Pancreas (tissue), 10 donors: ENCODE results near the gene ABLIM2. TPM values are rescaled to one million over a fixed set of nuclear protein-coding genes. Genes with fewer than 3 reads are reported as not detected.
A peak's percentile ranks its signal among the peaks of the same experiment; 100 is the strongest.

Source experiments
- ATAC-seq, 4 donors: fragments of 200-7000 bp; cut with Tn5 transposase; one replicate each; pipeline versions ENCODE4 v1.8.0 to v1.9.1; 2020; ENCODE audit warnings: mild to moderate bottlenecking in 4 of 4, moderate library complexity in 4 of 4
- DNase-seq, 6 donors: peaks; one replicate each; pipeline ENCODE4 v3.0.0-alpha.2; 2020
- FAIRE-seq: peaks from 2 replicates; lab custom pipeline; 2012; peaks lifted over from hg19 to GRCh38; lab: Jason Lieb, UNC
- H3K27ac ChIP-seq, 4 donors: fragments of 200-600 bp; sonication (generic); 1 replicate in 3 of 4; 2 replicates in 1 of 4; pipeline versions ENCODE4 v1.5.0 to v1.8.0; 2020
- H3K27me3 ChIP-seq, 4 donors: fragments of 200-600 bp; one replicate each; pipeline ENCODE4 v1.8.0; 2021
- H3K36me3 ChIP-seq, 3 donors: fragments of 200-600 bp; sonication (generic) in 1 of 3; one replicate each; pipeline versions ENCODE4 v1.5.0 to v1.8.0; 2020 to 2021
- H3K4me1 ChIP-seq, 3 donors: fragments of 200-600 bp; one replicate each; pipeline ENCODE4 v1.8.0; 2021
- H3K4me3 ChIP-seq, 4 donors: fragments of 200-600 bp; sonication (generic) in 2 of 4; one replicate each; pipeline versions ENCODE4 v1.5.0 to v1.8.0; 2020 to 2021
- H3K9me3 ChIP-seq, 4 donors: fragments of 200-600 bp; one replicate each; pipeline ENCODE4 v1.8.0; 2021
- WGBS, 2 donors: extraction: QIAGEN DNeasy Blood & Tissue Kit; methylation state at CpG; one replicate each; pipeline ENCODE4 v1.1.7; 2013; 5-methylcytosine and 5-hydroxymethylcytosine counted together
- intact Hi-C, 3 donors: fragments of 100-400 bp; cut with DNase I; formaldehyde crosslinking; loops; one replicate each; pipeline versions ENCODE4 v1.11.1 to v1.14.2; 2022
- polyA plus RNA-seq, 2 donors: library from polyadenylated mRNA; stranded (reverse); fragments of 200-250 nt; gene quantifications; one replicate each; pipeline ENCODE4 v1.2.3, GENCODE V29; 2013
- total RNA-seq, 6 donors: library from RNA; stranded (reverse); fragmentation: NEBNext Ultra II Directional in 4 of 6; extraction: Animal tissue kit (Norgen Biotek cat#: 25700) in 4 of 6; gene quantifications; one replicate each; pipeline versions ENCODE4 v1.2.1 to v1.2.4, GENCODE V29; 2021 to 2023
- TF ChIP-seq, protein P1 (sequence below), 4 donors: fragments of 200-600 bp; sonication (generic) in 3 of 4; IDR thresholded peaks; one replicate each; pipeline versions ENCODE4 v1.5.0 to v1.8.0; 2021; ENCODE audit warnings: antibody characterized with exemption in 4 of 4
- donor health status: healthy with polysubstance abuse.
- donor health status: DM: no; HTN: no; CAD: no; lungs with moderate emphysema.
- donor health status: DM: no; HTN: no; CAD: no.
- donor health status: control.
- donor health status: control.
- donor health status: Bipolar disorder and iron deficiency.
- donor health status: DM: yes; HTN: yes; CAD: no.
- donor health status: DM: no; HTN: no; CAD: no.
- donor health status: DM: no; HTN: no; CAD: no.
- donor health status: DM: yes; HTN: yes; CAD: no.

Gene ABLIM2
- total and polyA plus RNA-seq, 8 donors = 4.3 to 13.1 (median 6.6) TPM

DNA sequence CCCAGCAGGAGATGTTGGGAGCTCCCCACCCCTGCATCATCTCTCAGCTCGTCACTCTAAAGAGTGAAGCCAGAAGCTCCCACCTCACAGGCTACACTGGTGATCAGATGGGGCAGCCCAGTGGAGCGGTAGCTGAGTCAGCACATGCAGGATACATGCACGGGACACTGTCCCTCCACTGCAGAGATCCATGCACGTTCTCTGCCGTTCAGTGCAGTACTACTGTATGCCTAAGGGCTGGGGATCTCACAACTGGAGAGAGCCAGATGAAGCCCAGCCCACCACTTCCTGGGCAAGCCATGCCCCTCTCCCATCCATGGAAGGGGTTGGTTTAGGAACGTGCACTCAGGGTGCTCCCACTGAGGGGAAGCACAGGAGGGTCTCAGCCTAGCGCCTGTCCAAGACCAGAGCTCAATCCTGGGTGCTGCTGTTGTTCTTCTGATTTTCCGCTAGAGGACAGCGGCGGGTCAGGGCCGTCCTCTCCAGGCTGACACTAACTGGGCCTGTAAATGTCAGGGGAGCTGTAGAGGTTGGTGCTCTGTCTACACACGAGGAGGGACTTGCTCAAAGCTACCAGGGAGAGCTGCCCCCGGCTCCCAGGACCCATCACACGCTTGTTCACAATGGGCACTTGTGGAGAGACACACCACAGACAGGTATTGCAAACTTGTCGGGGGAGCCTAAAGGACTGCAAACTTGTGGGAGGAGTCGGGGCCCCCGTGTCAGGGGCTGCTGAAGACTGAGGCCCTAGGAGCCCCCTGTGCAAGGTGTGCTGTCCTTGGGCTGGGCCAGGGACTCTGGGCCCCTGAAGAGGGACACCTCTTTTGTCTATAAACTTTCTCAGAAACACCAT is 18.2 kb upstream of the ABLIM2 start:
- H3K27ac ChIP-seq = no peak overlapping the region
- intact Hi-C loops = no loop called here
- peak; percentile 78 to 94 (median 88) for ATAC-seq
- no peak overlapping the region for H3K4me3 ChIP-seq
- no peaks in the 10 kb centered on the region for H3K9me3 ChIP-seq
- TF ChIP-seq, protein P1, sequence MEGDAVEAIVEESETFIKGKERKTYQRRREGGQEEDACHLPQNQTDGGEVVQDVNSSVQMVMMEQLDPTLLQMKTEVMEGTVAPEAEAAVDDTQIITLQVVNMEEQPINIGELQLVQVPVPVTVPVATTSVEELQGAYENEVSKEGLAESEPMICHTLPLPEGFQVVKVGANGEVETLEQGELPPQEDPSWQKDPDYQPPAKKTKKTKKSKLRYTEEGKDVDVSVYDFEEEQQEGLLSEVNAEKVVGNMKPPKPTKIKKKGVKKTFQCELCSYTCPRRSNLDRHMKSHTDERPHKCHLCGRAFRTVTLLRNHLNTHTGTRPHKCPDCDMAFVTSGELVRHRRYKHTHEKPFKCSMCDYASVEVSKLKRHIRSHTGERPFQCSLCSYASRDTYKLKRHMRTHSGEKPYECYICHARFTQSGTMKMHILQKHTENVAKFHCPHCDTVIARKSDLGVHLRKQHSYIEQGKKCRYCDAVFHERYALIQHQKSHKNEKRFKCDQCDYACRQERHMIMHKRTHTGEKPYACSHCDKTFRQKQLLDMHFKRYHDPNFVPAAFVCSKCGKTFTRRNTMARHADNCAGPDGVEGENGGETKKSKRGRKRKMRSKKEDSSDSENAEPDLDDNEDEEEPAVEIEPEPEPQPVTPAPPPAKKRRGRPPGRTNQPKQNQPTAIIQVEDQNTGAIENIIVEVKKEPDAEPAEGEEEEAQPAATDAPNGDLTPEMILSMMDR (IDR thresholded peaks at IDR 0.05) = peak; percentile 47 to 87 (median 64)
- H3K27me3 ChIP-seq = no peaks in the 10 kb centered on the region
- DNase-seq = peak in 2 of 6 donors; percentile 59 to 82
- no peak for FAIRE-seq
- H3K36me3 ChIP-seq = no peaks in the 10 kb centered on the region
- H3K4me1 ChIP-seq = peaks cover 0 to 4% (median 2%) of the 10 kb centered on the region in 3 donors
- 32 to 34% methylated on average over 17 of the region's 17 CpGs for WGBS, 2 donors

- WGBS, 2 donors = 76 to 81% methylated on average over 6 of the region's 6 CpGs
- H3K4me1 ChIP-seq = no peaks in the 10 kb centered on the region
- ATAC-seq = no peak
- no peak for FAIRE-seq
- no peak overlapping the region for H3K27ac ChIP-seq
- no peaks in the 10 kb centered on the region for H3K36me3 ChIP-seq
- no peak overlapping the region for H3K4me3 ChIP-seq
- TF ChIP-seq, protein P1 (IDR thresholded peaks at IDR 0.05) = no peak
- no peak for DNase-seq
- intact Hi-C loops = no loop called here
- no peaks in the 10 kb centered on the region for H3K9me3 ChIP-seq
- no peaks in the 10 kb centered on the region for H3K27me3 ChIP-seq
Observed at GRCh38 chr4:8175686-8176085, 17.1 kb upstream of the ABLIM2 start.

GRCh38 chr4:8174970-8175369 is 16.4 kb upstream of the ABLIM2 start:
- 80% methylated on average over 3 of the region's 3 CpGs for WGBS, 2 donors
- ATAC-seq = no peak
- Histone ChIP-seq H3K27ac (no peak overlapping the region), H3K4me3 (no peak overlapping the region), H3K9me3 (no peaks in the 10 kb centered on the region), H3K27me3 (no peaks in the 10 kb centered on the region), H3K4me1 (no peaks in the 10 kb centered on the region), H3K36me3 (no peaks in the 10 kb centered on the region)
- no peak for FAIRE-seq
- no peak for DNase-seq
- intact Hi-C loops = no loop called here
- TF ChIP-seq, protein P1 (IDR thresholded peaks at IDR 0.05) = no peak

DNA sequence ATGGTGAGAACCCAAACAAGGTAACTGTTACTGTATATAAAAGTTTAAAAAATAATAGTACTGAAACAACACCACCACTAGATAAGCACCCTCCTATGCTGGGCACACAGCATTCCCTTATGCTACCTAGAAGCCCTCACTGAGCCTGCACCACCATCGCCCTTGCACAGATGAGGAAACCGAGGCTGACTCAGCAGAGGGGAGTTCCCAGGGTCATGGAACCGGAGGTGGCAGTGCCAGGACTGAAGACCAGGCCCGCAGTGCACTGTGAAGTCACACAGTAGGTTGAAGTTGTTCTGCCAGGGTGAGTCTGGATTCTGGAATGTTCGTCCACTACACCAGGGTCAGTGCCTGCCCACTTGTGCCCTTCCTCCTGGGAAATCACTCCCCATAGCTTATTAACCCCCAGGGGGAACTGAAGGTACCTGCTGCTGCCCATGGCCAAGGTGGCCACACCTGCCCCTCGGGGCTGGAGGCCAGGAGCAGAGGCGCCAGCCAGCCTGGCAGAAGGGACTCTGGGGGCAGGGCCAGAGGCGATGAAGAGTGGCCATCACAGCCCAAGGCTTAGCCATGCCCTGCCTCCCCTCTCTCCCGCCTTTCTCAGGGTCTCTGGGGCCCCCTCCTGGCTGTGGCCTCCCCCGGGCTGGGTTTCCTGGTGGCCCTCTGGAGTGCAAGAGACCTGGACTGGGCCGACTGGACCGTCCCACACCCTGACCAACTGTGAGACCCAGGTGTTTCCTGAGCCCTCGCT is 15.1 kb upstream of the ABLIM2 start:
- Histone ChIP-seq H3K27me3 (no peaks in the 10 kb centered on the region), H3K27ac (no peak overlapping the region), H3K36me3 (no peaks in the 10 kb centered on the region), H3K4me3 (no peak overlapping the region), H3K9me3 (no peaks in the 10 kb centered on the region), H3K4me1 (no peaks in the 10 kb centered on the region)
- ATAC-seq (no peak), FAIRE-seq (no peak), DNase-seq (no peak)
- TF ChIP-seq, protein P1 (IDR thresholded peaks at IDR 0.05) = no peak
- WGBS, 2 donors = 75 to 79% methylated on average over 13 of the region's 13 CpGs
- intact Hi-C loops = no loop called here
